ENCODE data around the gene TMEM51. TPM values are rescaled to one million over a fixed set of nuclear protein-coding genes. Genes with fewer than 3 reads are reported as not detected.

Gene TMEM51
- polyA plus RNA-seq, 1 donor (not counting 4 experiments of a cell fraction or from before 2014, with no cell fraction given) = 12.9 TPM

GRCh38 chr1:15146971-15147376 lies 6.6 kb upstream of the TMEM51 start:
- H3K27ac ChIP-seq (ENCODE audit: control insufficient read depth, insufficient read depth, low read length) = no peak overlapping the region
- TF ChIP-seq, protein P1, sequence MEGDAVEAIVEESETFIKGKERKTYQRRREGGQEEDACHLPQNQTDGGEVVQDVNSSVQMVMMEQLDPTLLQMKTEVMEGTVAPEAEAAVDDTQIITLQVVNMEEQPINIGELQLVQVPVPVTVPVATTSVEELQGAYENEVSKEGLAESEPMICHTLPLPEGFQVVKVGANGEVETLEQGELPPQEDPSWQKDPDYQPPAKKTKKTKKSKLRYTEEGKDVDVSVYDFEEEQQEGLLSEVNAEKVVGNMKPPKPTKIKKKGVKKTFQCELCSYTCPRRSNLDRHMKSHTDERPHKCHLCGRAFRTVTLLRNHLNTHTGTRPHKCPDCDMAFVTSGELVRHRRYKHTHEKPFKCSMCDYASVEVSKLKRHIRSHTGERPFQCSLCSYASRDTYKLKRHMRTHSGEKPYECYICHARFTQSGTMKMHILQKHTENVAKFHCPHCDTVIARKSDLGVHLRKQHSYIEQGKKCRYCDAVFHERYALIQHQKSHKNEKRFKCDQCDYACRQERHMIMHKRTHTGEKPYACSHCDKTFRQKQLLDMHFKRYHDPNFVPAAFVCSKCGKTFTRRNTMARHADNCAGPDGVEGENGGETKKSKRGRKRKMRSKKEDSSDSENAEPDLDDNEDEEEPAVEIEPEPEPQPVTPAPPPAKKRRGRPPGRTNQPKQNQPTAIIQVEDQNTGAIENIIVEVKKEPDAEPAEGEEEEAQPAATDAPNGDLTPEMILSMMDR (optimal IDR thresholded peaks at IDR 0.05 in 1 of 3, IDR thresholded peaks at IDR 0.05 in 1 of 3, conservative IDR thresholded peaks at IDR 0.05 in 1 of 3; ENCODE audit: extremely low read depth in 1 of 3, insufficient read depth in 2 of 3, low read length in 3 of 3) = no peak
- TF ChIP-seq EZH2 (IDR thresholded peaks at IDR 0.05; ENCODE audit: low read length) = no peak
- no peak overlapping the region for H2AFZ ChIP-seq (ENCODE audit: control insufficient read depth, low read length)
- no peaks in the 10 kb centered on the region for H4K20me1 ChIP-seq (ENCODE audit: control insufficient read depth, extremely low read depth, insufficient read depth, low read length)
- DNase-seq (ENCODE audit: low read depth, low spot score) (no peak), FAIRE-seq (no peak)
- no peak overlapping the region for H3K4me2 ChIP-seq (ENCODE audit: control insufficient read depth, extremely low read depth, insufficient read depth, low read depth, low read length)
- no peak overlapping the region for H3K9ac ChIP-seq (ENCODE audit: control insufficient read depth, extremely low read depth, insufficient read depth, low read length)
- dilution Hi-C loops (cut with MboI; ENCODE audit: extremely low pct_ligation_motif_present, low sequenced_read_pairs) = no loop called here
- no peaks in the 10 kb centered on the region for H3K27me3 ChIP-seq (ENCODE audit: control insufficient read depth, extremely low read depth, insufficient read depth, low read length)
- peaks cover 11% of the 10 kb centered on the region for H3K4me1 ChIP-seq (ENCODE audit: control insufficient read depth, extremely low read depth, insufficient read depth, low read length)
- H3K79me2 ChIP-seq (ENCODE audit: control insufficient read depth, insufficient read depth, low read length) = no peaks in the 10 kb centered on the region
- H3K36me3 ChIP-seq (ENCODE audit: control insufficient read depth in 2 of 2, extremely low read depth in 1 of 2, insufficient read depth in 2 of 2, low read length in 2 of 2) = no peaks in the 10 kb centered on the region
- H3K4me3 ChIP-seq (ENCODE audit: control insufficient read depth in 2 of 3, extremely low read depth in 1 of 3, insufficient read depth in 2 of 3, low read depth in 1 of 3, low read length in 3 of 3) = no peak overlapping the region
- H3K9me3 ChIP-seq (ENCODE audit: control insufficient read depth, low read depth, low read length) = no peaks in the 10 kb centered on the region
- peaks cover 3% of the 10 kb centered on the region for H3K9me1 ChIP-seq (ENCODE audit: control insufficient read depth, extremely low read depth, insufficient read depth, low read length)

DNA sequence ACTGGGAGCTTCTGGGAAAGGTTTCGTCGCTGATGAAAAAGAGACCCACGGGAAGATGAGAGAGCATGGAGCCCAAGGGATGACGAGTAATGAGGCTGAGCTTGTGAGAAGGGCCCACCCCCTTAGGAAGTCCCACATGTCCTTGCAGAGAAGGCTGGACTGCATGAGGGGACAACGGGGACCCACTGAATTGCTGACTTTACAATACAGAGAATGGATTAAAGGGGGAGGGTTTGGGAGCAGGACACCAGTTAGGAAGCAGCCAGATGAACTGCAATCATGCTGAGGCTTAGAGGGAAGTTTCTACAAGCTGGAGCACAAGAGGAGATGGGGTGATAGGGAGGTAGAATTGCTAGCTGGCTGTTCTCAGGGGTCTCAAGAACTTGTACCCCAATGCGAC lies 5.5 kb upstream of the TMEM51 start:
- no peaks in the 10 kb centered on the region for H3K27me3 ChIP-seq (ENCODE audit: control insufficient read depth, extremely low read depth, insufficient read depth, low read length)
- H3K9ac ChIP-seq (ENCODE audit: control insufficient read depth, extremely low read depth, insufficient read depth, low read length) = no peak overlapping the region
- no peak overlapping the region for H2AFZ ChIP-seq (ENCODE audit: control insufficient read depth, low read length)
- no peak for TF ChIP-seq EZH2 (IDR thresholded peaks at IDR 0.05; ENCODE audit: low read length)
- TF ChIP-seq, protein P1 (optimal IDR thresholded peaks at IDR 0.05 in 1 of 3, IDR thresholded peaks at IDR 0.05 in 1 of 3, conservative IDR thresholded peaks at IDR 0.05 in 1 of 3; ENCODE audit: extremely low read depth in 1 of 3, insufficient read depth in 2 of 3, low read length in 3 of 3) = no peak
- no peaks in the 10 kb centered on the region for H3K9me3 ChIP-seq (ENCODE audit: control insufficient read depth, low read depth, low read length)
- H4K20me1 ChIP-seq (ENCODE audit: control insufficient read depth, extremely low read depth, insufficient read depth, low read length) = no peaks in the 10 kb centered on the region
- no peaks in the 10 kb centered on the region for H3K36me3 ChIP-seq (ENCODE audit: control insufficient read depth in 2 of 2, extremely low read depth in 1 of 2, insufficient read depth in 2 of 2, low read length in 2 of 2)
- peaks cover 9% of the 10 kb centered on the region for H3K4me1 ChIP-seq (ENCODE audit: control insufficient read depth, extremely low read depth, insufficient read depth, low read length)
- H3K4me2 ChIP-seq (ENCODE audit: control insufficient read depth, extremely low read depth, insufficient read depth, low read depth, low read length) = no peak overlapping the region
- no peak overlapping the region for H3K27ac ChIP-seq (ENCODE audit: control insufficient read depth, insufficient read depth, low read length)
- no peaks in the 10 kb centered on the region for H3K79me2 ChIP-seq (ENCODE audit: control insufficient read depth, insufficient read depth, low read length)
- dilution Hi-C loops (cut with MboI; ENCODE audit: extremely low pct_ligation_motif_present, low sequenced_read_pairs) = no loop called here
- no peak for FAIRE-seq
- peaks cover 3% of the 10 kb centered on the region for H3K9me1 ChIP-seq (ENCODE audit: control insufficient read depth, extremely low read depth, insufficient read depth, low read length)
- no peak for DNase-seq (ENCODE audit: low read depth, low spot score)
- no peak overlapping the region for H3K4me3 ChIP-seq (ENCODE audit: control insufficient read depth in 2 of 3, extremely low read depth in 1 of 3, insufficient read depth in 2 of 3, low read depth in 1 of 3, low read length in 3 of 3)

Data from keratinocyte (primary cell).